ENCODE measurements around the gene DPYD. TPM values are rescaled to one million over a fixed set of nuclear protein-coding genes. Genes with fewer than 3 reads are reported as not detected.

DPYD gene
- total RNA-seq, 1 experiment from 2014 or later: 7.0 TPM

DNA sequence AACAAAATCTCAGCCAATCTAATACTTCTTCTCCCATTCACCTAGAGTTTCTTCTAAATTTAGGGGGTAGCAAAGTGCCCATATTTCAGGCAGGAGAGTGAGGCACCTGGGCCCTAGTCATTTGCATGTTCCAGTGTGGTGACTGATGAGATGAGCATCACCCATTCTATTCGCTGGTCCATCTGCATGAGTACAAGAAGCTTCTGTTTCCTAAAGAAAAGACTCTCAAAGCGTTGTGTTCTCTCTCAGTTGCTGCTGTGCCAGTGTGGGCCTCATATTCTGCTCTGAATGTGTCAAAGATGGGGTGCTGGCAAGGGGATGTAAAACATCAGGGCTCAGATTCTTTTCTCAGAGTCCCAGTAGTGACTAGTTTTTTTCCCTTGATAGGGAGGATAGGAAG lies 16.1 kb upstream of the DPYD start:
- Histone ChIP-seq H3K27me3 (replicated peaks; ENCODE audit: control insufficient read depth, insufficient read depth, low read length) (no peaks in the 10 kb centered on the region), H3K9me3 (no peaks in the 10 kb centered on the region), H3K4me3 (ENCODE audit: low read depth, low read length) (no peak overlapping the region), H3K36me3 (ENCODE audit: control insufficient read depth, insufficient read depth, low read length) (no peaks in the 10 kb centered on the region), H3K4me1 (no peaks in the 10 kb centered on the region)
- Mint-ChIP-seq H3K4me3 (ENCODE audit: unreplicated experiment) (no peak overlapping the region), H3K4me1 (ENCODE audit: low read depth, unreplicated experiment) (no peaks in the 10 kb centered on the region), H3K27ac (ENCODE audit: unreplicated experiment) (no peak overlapping the region), H3K27me3 (ENCODE audit: insufficient read depth, unreplicated experiment) (peaks cover 3% of the 10 kb centered on the region), H3K36me3 (ENCODE audit: insufficient read depth, unreplicated experiment) (no peaks in the 10 kb centered on the region), H3K9me3 (ENCODE audit: unreplicated experiment) (no peaks in the 10 kb centered on the region)
- no peak for DNase-seq
- ChIA-PET CTCF (no interaction called here), POLR2A (no interaction called here)
- TF ChIP-seq CTCF (IDR thresholded peaks at IDR 0.05; ENCODE audit: insufficient read depth in 1 of 2, low read depth in 1 of 2, low read length in 1 of 2, severe bottlenecking in 1 of 2, unreplicated experiment in 1 of 2): no peak
- intact Hi-C loops (cut with micrococcal nuclease; ENCODE audit: unreplicated experiment): no loop called here
- no TSS peak for BruUV-seq (replicated peaks)

DNA sequence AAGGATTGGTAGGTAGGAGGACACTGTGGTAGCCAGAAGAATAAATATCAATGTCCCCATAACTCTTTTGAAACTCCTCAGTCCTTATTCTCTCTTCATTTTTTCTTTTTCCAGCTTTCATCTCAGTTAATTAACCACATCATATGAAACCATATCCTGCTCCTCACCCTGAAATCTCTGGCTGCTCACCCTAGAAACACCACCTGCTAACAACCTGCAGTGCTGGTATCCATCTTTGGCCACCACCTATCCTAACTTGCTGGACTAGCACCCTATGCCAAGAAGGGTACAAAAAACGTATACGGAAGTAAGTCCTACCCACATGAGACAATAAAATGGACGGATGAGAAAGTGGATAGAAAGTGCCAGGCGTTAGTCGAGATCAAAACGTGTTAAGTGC lies 13.7 kb upstream of the DPYD start:
- intact Hi-C loops (cut with micrococcal nuclease; ENCODE audit: unreplicated experiment): no loop called here
- TF ChIP-seq CTCF (IDR thresholded peaks at IDR 0.05; ENCODE audit: insufficient read depth in 1 of 2, low read depth in 1 of 2, low read length in 1 of 2, severe bottlenecking in 1 of 2, unreplicated experiment in 1 of 2): no peak
- ChIA-PET POLR2A (no interaction called here), CTCF (no interaction called here)
- H3K36me3 Mint-ChIP-seq (ENCODE audit: insufficient read depth, unreplicated experiment): no peaks in the 10 kb centered on the region
- H3K9me3 ChIP-seq: no peaks in the 10 kb centered on the region
- H3K27ac Mint-ChIP-seq (ENCODE audit: unreplicated experiment): no peak overlapping the region
- no peak overlapping the region for H3K4me3 ChIP-seq (ENCODE audit: low read depth, low read length)
- H3K9me3 Mint-ChIP-seq (ENCODE audit: unreplicated experiment): no peaks in the 10 kb centered on the region
- H3K4me1 ChIP-seq: no peaks in the 10 kb centered on the region
- H3K4me3 Mint-ChIP-seq (ENCODE audit: unreplicated experiment): no peak overlapping the region
- no peaks in the 10 kb centered on the region for H3K4me1 Mint-ChIP-seq (ENCODE audit: low read depth, unreplicated experiment)
- DNase-seq: no peak
- no peaks in the 10 kb centered on the region for H3K36me3 ChIP-seq (ENCODE audit: control insufficient read depth, insufficient read depth, low read length)
- no TSS peak for BruUV-seq (replicated peaks)
- no peaks in the 10 kb centered on the region for H3K27me3 ChIP-seq (replicated peaks; ENCODE audit: control insufficient read depth, insufficient read depth, low read length)
- H3K27me3 Mint-ChIP-seq (ENCODE audit: insufficient read depth, unreplicated experiment): no peaks in the 10 kb centered on the region

GRCh38 chr1:97929874-97930851 lies 9.3 kb upstream of the DPYD start:
- no peak for DNase-seq
- ChIA-PET CTCF (no interaction called here), POLR2A (no interaction called here)
- no peak for TF ChIP-seq CTCF (IDR thresholded peaks at IDR 0.05; ENCODE audit: insufficient read depth in 1 of 2, low read depth in 1 of 2, low read length in 1 of 2, severe bottlenecking in 1 of 2, unreplicated experiment in 1 of 2)
- H3K27me3 Mint-ChIP-seq (ENCODE audit: insufficient read depth, unreplicated experiment): no peaks in the 10 kb centered on the region
- Histone ChIP-seq H3K9me3 (no peaks in the 10 kb centered on the region), H3K27me3 (replicated peaks; ENCODE audit: control insufficient read depth, insufficient read depth, low read length) (no peaks in the 10 kb centered on the region), H3K4me3 (ENCODE audit: low read depth, low read length) (no peak overlapping the region), H3K36me3 (ENCODE audit: control insufficient read depth, insufficient read depth, low read length) (no peaks in the 10 kb centered on the region), H3K4me1 (no peaks in the 10 kb centered on the region)
- no peaks in the 10 kb centered on the region for H3K4me1 Mint-ChIP-seq (ENCODE audit: low read depth, unreplicated experiment)
- intact Hi-C loops (cut with micrococcal nuclease; ENCODE audit: unreplicated experiment): no loop called here
- H3K9me3 Mint-ChIP-seq (ENCODE audit: unreplicated experiment): no peaks in the 10 kb centered on the region
- no TSS peak for BruUV-seq (replicated peaks)
- H3K4me3 Mint-ChIP-seq (ENCODE audit: unreplicated experiment): no peak overlapping the region
- H3K36me3 Mint-ChIP-seq (ENCODE audit: insufficient read depth, unreplicated experiment): no peaks in the 10 kb centered on the region
- H3K27ac Mint-ChIP-seq (ENCODE audit: unreplicated experiment): no peak overlapping the region
